Testis (tissue), 2 donors: Measurements from ENCODE around the gene FDCSP.
"Not testable (repeated sequence)": the region's sequence is repeated elsewhere in the genome, so short reads cannot be mapped to it uniquely, and the experiment has no call there.

Source experiments
- POLR2A ChIP-seq: fragments of 450-650 bp; IDR thresholded peaks from one replicate; pipeline ENCODE4 v1.6.1; 2017; ENCODE audit warnings: antibody characterized with exemption, mild to moderate bottlenecking, moderate library complexity
- TF ChIP-seq, protein P1 (sequence below), 3 experiments: fragments of 450-650 bp in 2 of 3; fragments of 200-600 bp in 1 of 3; sonication (generic) in 1 of 3; IDR thresholded peaks; one replicate each; pipeline ENCODE4 v1.5.1; 2016 to 2019; ENCODE audit warnings: antibody characterized with exemption in 3 of 3, mild to moderate bottlenecking in 2 of 3, moderate library complexity in 1 of 3

DNA sequence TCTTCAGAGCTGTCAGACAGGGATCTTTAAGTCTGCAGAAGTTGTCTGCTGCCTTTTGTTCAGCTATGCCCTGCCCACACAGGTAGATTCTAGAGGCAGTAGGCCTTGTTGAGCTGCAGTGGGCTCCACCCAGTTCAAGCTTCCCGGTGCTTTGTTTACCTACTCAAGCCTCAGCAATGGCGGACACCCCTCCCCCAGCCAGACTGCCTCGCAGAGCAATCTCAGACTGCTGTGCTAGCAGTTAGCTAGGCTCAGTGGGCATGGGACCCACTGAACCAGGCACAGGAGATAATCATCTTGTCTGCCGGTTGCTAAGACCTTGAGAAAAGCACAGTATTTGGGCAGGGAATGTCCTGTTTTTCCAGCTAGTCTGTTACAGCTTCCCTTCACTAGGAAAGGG lies 13.2 kb upstream of the FDCSP start:
- TF ChIP-seq POLR2A, result not testable (repeated sequence)
- TF ChIP-seq, protein P1, sequence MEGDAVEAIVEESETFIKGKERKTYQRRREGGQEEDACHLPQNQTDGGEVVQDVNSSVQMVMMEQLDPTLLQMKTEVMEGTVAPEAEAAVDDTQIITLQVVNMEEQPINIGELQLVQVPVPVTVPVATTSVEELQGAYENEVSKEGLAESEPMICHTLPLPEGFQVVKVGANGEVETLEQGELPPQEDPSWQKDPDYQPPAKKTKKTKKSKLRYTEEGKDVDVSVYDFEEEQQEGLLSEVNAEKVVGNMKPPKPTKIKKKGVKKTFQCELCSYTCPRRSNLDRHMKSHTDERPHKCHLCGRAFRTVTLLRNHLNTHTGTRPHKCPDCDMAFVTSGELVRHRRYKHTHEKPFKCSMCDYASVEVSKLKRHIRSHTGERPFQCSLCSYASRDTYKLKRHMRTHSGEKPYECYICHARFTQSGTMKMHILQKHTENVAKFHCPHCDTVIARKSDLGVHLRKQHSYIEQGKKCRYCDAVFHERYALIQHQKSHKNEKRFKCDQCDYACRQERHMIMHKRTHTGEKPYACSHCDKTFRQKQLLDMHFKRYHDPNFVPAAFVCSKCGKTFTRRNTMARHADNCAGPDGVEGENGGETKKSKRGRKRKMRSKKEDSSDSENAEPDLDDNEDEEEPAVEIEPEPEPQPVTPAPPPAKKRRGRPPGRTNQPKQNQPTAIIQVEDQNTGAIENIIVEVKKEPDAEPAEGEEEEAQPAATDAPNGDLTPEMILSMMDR (IDR thresholded peaks at IDR 0.05), result not testable (repeated sequence)
